Measurements from ENCODE around the gene MGLL.

MGLL gene

DNA sequence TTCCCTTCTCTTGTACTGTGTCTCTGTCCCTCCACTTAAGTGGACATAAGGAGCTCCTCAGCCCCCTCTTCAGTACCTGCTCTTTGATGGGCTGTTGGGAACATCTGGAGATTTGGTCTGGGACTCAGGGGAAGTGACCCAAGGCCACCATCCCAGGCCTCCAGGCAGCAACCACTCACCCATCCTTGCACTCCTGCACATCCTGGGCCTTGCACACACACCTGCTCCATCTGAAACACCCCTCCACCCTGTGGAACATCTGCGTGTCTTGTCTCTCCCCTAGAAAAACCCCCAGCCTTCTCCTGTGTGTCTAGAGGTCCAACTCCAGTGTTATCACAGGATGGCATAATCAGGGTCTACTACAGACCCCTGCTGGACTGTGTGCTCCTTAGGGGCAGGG lies 75.2 kb downstream of the MGLL start:
- no peak overlapping the region for H3K4me3 ChIP-seq (ENCODE audit: low read depth, low read length)
- H3K27me3 ChIP-seq (replicated peaks): no peaks in the 10 kb centered on the region
- H3K27ac ChIP-seq: no peak overlapping the region
- H3K36me3 ChIP-seq (replicated peaks): no peaks in the 10 kb centered on the region
- no peak for DNase-seq
- in situ Hi-C loops (cut with HindIII; ENCODE audit: low pct_ligation_motif_present, low sequenced_read_pairs): no loop called here
- TF ChIP-seq, protein P1, sequence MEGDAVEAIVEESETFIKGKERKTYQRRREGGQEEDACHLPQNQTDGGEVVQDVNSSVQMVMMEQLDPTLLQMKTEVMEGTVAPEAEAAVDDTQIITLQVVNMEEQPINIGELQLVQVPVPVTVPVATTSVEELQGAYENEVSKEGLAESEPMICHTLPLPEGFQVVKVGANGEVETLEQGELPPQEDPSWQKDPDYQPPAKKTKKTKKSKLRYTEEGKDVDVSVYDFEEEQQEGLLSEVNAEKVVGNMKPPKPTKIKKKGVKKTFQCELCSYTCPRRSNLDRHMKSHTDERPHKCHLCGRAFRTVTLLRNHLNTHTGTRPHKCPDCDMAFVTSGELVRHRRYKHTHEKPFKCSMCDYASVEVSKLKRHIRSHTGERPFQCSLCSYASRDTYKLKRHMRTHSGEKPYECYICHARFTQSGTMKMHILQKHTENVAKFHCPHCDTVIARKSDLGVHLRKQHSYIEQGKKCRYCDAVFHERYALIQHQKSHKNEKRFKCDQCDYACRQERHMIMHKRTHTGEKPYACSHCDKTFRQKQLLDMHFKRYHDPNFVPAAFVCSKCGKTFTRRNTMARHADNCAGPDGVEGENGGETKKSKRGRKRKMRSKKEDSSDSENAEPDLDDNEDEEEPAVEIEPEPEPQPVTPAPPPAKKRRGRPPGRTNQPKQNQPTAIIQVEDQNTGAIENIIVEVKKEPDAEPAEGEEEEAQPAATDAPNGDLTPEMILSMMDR (IDR thresholded peaks at IDR 0.05; ENCODE audit: low read depth, low read length, missing control alignments): no peak

DNA sequence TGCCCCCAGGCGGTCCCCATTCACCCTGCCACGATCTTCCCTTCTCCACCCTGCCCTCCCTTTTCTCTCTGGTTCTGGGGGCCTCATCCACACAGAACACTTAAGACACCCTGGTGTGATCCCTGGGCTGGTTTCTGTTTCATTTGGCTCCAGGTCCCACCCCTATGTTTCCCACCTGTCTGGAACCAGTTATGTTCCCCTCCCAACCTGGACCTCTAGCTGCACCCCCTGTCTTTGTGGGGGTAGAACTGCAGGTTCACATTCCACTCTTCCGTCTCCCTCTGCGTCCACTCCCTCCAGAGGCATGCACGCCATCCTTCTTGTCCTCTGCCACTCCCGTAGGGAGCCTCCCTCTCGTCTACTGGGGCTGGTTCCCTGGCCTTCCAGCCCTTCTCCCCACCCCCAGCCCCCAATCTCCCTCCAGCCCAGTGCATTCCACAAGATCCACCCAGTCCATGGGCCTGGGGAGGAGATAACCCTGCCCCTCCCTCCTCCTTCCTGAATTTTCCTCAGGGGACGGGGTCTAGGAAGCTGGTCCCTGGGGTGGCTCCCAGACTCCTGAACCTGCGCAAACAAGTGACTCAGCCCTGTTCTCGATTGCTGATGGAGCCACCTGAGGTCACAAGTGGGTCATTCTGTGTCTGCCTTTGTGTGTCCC lies 75.8 kb downstream of the MGLL start:
- H3K36me3 ChIP-seq (replicated peaks): no peaks in the 10 kb centered on the region
- in situ Hi-C loops (cut with HindIII; ENCODE audit: low pct_ligation_motif_present, low sequenced_read_pairs): no loop called here
- no peak overlapping the region for H3K27ac ChIP-seq
- no peaks in the 10 kb centered on the region for H3K27me3 ChIP-seq (replicated peaks)
- no peak overlapping the region for H3K4me3 ChIP-seq (ENCODE audit: low read depth, low read length)
- DNase-seq: no peak
- TF ChIP-seq, protein P1 (IDR thresholded peaks at IDR 0.05; ENCODE audit: low read depth, low read length, missing control alignments): peak; percentile 48

DNA sequence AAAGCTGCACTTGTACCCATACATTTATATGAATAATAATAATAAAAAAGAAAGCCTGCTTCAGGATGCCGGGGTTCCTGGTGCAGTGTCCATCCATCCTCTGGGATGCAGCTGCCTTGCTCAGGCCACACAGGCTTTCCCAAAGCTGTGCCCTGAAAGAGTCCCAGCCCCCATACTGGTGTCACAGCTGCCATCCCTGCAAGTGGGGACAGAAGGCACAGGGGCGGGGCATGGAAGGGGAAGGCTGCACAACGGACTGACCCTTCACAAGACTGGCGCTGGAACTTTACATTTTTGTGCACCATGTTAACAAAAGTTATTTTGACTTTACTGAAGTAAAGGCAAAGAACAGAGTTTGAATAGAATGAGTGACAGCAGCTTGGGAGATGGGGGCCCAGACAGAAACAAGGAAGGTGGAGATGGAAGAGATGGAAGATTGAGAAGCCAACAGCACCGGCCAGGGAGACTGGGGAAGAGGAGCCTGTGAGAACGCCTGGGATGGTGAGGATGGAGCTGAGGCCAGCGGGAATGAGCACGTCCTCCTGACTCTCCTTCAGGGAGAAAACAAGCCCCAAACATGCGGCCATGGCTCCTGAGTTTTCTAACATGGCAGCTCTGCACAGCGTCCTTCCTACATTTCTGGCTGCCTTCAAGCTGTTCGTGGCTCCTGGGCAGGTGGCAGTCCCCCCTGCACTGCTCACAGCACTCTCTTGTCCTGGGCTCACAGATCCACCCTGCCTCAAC lies 76.5 kb downstream of the MGLL start:
- H3K27ac ChIP-seq: no peak overlapping the region
- H3K4me3 ChIP-seq (ENCODE audit: low read depth, low read length): no peak overlapping the region
- no peak for DNase-seq
- TF ChIP-seq, protein P1 (IDR thresholded peaks at IDR 0.05; ENCODE audit: low read depth, low read length, missing control alignments): no peak
- in situ Hi-C loops (cut with HindIII; ENCODE audit: low pct_ligation_motif_present, low sequenced_read_pairs): no loop called here
- no peaks in the 10 kb centered on the region for H3K36me3 ChIP-seq (replicated peaks)
- no peaks in the 10 kb centered on the region for H3K27me3 ChIP-seq (replicated peaks)

DNA sequence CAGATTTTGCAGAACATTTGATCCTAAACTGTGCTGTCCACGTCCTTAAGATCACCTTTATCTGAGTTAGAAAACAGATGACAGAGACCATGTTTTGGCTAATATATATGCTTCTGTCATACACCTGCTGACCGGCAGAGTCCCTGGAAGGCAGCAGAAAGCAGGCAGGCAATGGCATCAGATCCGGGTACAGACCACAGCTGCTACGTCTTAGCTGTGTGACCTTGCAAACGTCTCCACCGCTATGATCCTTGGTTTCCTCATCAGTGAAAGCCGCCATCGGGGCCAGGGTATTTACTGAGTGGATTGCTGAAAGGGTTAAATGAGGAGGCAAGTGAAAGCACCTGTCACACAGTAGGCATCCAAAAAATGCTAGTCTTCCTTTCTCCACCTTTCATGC lies 77.4 kb downstream of the MGLL start:
- Histone ChIP-seq H3K36me3 (replicated peaks) (no peaks in the 10 kb centered on the region), H3K27ac (no peak overlapping the region), H3K4me3 (ENCODE audit: low read depth, low read length) (no peak overlapping the region), H3K27me3 (replicated peaks) (no peaks in the 10 kb centered on the region)
- TF ChIP-seq, protein P1 (IDR thresholded peaks at IDR 0.05; ENCODE audit: low read depth, low read length, missing control alignments): no peak
- in situ Hi-C loops (cut with HindIII; ENCODE audit: low pct_ligation_motif_present, low sequenced_read_pairs): no loop called here
- no peak for DNase-seq

DNA sequence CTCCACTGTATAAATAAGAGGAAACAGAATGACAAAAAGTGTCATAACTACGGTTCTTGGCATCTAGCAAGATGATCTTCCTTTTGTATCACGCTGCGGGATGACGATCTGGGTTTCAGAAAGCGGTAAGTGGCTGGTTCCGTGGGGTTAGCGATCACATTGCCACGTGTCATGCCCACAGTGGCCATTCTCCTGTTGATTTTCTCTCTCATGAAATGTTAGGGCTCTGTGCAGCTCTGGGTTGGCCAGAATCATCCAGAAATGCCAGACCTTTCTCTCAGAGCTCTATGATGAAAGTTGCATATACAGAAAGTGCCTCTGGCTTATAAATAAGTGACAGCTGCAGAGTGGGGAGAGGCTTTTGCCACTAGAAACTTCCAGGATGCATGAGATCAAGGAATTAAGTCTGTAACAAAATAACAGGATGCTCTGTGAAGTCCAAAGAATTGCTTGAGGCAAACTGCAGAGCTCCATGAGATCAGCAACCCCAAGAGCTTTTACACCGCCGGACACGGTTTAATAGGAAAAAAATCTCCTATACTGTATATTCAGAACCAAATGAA lies 78.0 kb downstream of the MGLL start:
- no peak for DNase-seq
- in situ Hi-C loops (cut with HindIII; ENCODE audit: low pct_ligation_motif_present, low sequenced_read_pairs): no loop called here
- TF ChIP-seq, protein P1 (IDR thresholded peaks at IDR 0.05; ENCODE audit: low read depth, low read length, missing control alignments): no peak
- Histone ChIP-seq H3K36me3 (replicated peaks) (no peaks in the 10 kb centered on the region), H3K27me3 (replicated peaks) (no peaks in the 10 kb centered on the region), H3K4me3 (ENCODE audit: low read depth, low read length) (no peak overlapping the region), H3K27ac (no peak overlapping the region)
